ENCODE data around the gene CCR7.

Gene CCR7

GRCh38 chr17:40538019-40538935, 27.0 kb downstream of the CCR7 start:
- no peaks in the 10 kb centered on the region for H3K27me3 ChIP-seq
- no peak overlapping the region for H3K4me3 ChIP-seq
- peak overlapping the region in 9 of 11 experiments; percentile 7 to 62 (median 34); a peak in 14 of 22 replicates for H3K27ac ChIP-seq
- no peaks in the 10 kb centered on the region for H3K9me3 ChIP-seq (replicated peaks in 1 of 11)
- peaks cover 76 to 91% (median 88%) of the 10 kb centered on the region in 10 experiments for H3K4me1 ChIP-seq
- no peak for TF ChIP-seq Cebpa-rat (IDR thresholded peaks at IDR 0.05)
- H4K20me1 ChIP-seq: no peaks in the 10 kb centered on the region
- H3K36me3 ChIP-seq: no peaks in the 10 kb centered on the region
- H3K4me2 ChIP-seq: peak overlapping the region; percentile 11 to 61 (median 43); a peak in 20 of 22 replicates
- H3K9ac ChIP-seq: peak overlapping the region in 4 of 11 experiments; percentile 14 to 38 (median 26); a peak in 4 of 22 replicates

GRCh38 chr17:40536295-40537171, 28.7 kb downstream of the CCR7 start:
- Histone ChIP-seq H3K4me3 (no peak overlapping the region), H3K27me3 (no peaks in the 10 kb centered on the region), H4K20me1 (no peaks in the 10 kb centered on the region), H3K4me1 (peaks cover 72 to 91% (median 88%) of the 10 kb centered on the region in 10 experiments), H3K36me3 (no peaks in the 10 kb centered on the region), H3K27ac (peak overlapping the region in 5 of 11 experiments; percentile 17 to 62 (median 25); a peak in 6 of 22 replicates), H3K4me2 (peak overlapping the region; percentile 28 to 71 (median 58); a peak in 21 of 22 replicates), H3K9me3 (replicated peaks in 1 of 11) (no peaks in the 10 kb centered on the region), H3K9ac (peak overlapping the region in 4 of 11 experiments; percentile 11 to 32 (median 28); a peak in 5 of 22 replicates)
- TF ChIP-seq Cebpa-rat (IDR thresholded peaks at IDR 0.05): no peak

GRCh38 chr17:40535924-40536294, 29.4 kb downstream of the CCR7 start:
- TF ChIP-seq Cebpa-rat (IDR thresholded peaks at IDR 0.05): no peak

GRCh38 chr17:40535438-40535837, 29.8 kb downstream of the CCR7 start:
- H3K27ac ChIP-seq: no peak overlapping the region

More at GRCh38 chr17:40535924-40536294, 29.4 kb downstream of the CCR7 start:
- Histone ChIP-seq H3K4me3 (no peak overlapping the region), H3K4me2 (peak overlapping the region in 9 of 11 experiments; percentile 28 to 71 (median 58); a peak in 12 of 22 replicates), H3K27me3 (no peaks in the 10 kb centered on the region), H3K9ac (peak overlapping the region in 4 of 11 experiments; percentile 1 to 32 (median 20); a peak in 4 of 22 replicates), H3K36me3 (no peaks in the 10 kb centered on the region), H3K9me3 (replicated peaks in 1 of 11) (no peaks in the 10 kb centered on the region), H4K20me1 (no peaks in the 10 kb centered on the region), H3K4me1 (peaks cover 66 to 90% (median 87%) of the 10 kb centered on the region in 10 experiments), H3K27ac (peak overlapping the region in 5 of 11 experiments; percentile 0 to 62 (median 25); a peak in 3 of 22 replicates)

GRCh38 chr17:40534371-40535189, 30.7 kb downstream of the CCR7 start:
- H3K27ac ChIP-seq: peak overlapping the region in 10 of 11 experiments; percentile 0 to 71 (median 45); a peak in 15 of 22 replicates
- no peaks in the 10 kb centered on the region for H3K9me3 ChIP-seq (replicated peaks in 1 of 11)
- no peaks in the 10 kb centered on the region for H3K36me3 ChIP-seq
- H3K4me1 ChIP-seq: peaks cover 59 to 85% (median 82%) of the 10 kb centered on the region in 10 experiments
- H3K4me3 ChIP-seq: no peak overlapping the region
- H3K27me3 ChIP-seq: no peaks in the 10 kb centered on the region
- H3K4me2 ChIP-seq: peak overlapping the region in 10 of 11 experiments; percentile 34 to 81 (median 52); a peak in 17 of 22 replicates
- no peaks in the 10 kb centered on the region for H4K20me1 ChIP-seq
- H3K9ac ChIP-seq: peak overlapping the region in 6 of 11 experiments; percentile 0 to 45 (median 38); a peak in 8 of 22 replicates
- TF ChIP-seq Cebpa-rat (IDR thresholded peaks at IDR 0.05): no peak

More at GRCh38 chr17:40535438-40535837, 29.8 kb downstream of the CCR7 start:
- Histone ChIP-seq H4K20me1 (no peaks in the 10 kb centered on the region), H3K4me2 (peak overlapping the region in 2 of 11 experiments; percentile 60 to 65; a peak in 4 of 22 replicates), H3K9me3 (replicated peaks in 1 of 11) (no peaks in the 10 kb centered on the region), H3K4me1 (peaks cover 61 to 90% (median 87%) of the 10 kb centered on the region in 10 experiments), H3K36me3 (no peaks in the 10 kb centered on the region), H3K9ac (peak overlapping the region in 1 of 11 experiments; percentile 1; a peak in 1 of 22 replicates), H3K4me3 (no peak overlapping the region), H3K27me3 (no peaks in the 10 kb centered on the region)
- TF ChIP-seq Cebpa-rat (IDR thresholded peaks at IDR 0.05): no peak

GRCh38 chr17:40533896-40534295, 31.4 kb downstream of the CCR7 start:
- H3K4me1 ChIP-seq: peaks cover 59 to 79% (median 75%) of the 10 kb centered on the region in 10 experiments
- no peaks in the 10 kb centered on the region for H3K9me3 ChIP-seq (replicated peaks in 1 of 11)
- no peaks in the 10 kb centered on the region for H3K36me3 ChIP-seq
- no peak for TF ChIP-seq Cebpa-rat (IDR thresholded peaks at IDR 0.05)
- H4K20me1 ChIP-seq: no peaks in the 10 kb centered on the region
- no peaks in the 10 kb centered on the region for H3K27me3 ChIP-seq
- peak overlapping the region; percentile 34 to 81 (median 53) for H3K4me2 ChIP-seq
- H3K4me3 ChIP-seq: no peak overlapping the region
- peak overlapping the region in 8 of 11 experiments; percentile 0 to 45 (median 34); a peak in 9 of 22 replicates for H3K9ac ChIP-seq
- peak overlapping the region; percentile 0 to 71 (median 46); a peak in 18 of 22 replicates for H3K27ac ChIP-seq

- Histone ChIP-seq H3K4me3 (no peak overlapping the region), H3K36me3 (no peaks in the 10 kb centered on the region), H3K27ac (peak overlapping the region in 5 of 11 experiments; percentile 2 to 48 (median 31); a peak in 5 of 22 replicates), H3K27me3 (no peaks in the 10 kb centered on the region), H3K9me3 (replicated peaks in 1 of 11) (no peaks in the 10 kb centered on the region), H3K9ac (peak overlapping the region in 3 of 11 experiments; percentile 5 to 47 (median 23); a peak in 5 of 22 replicates), H3K4me2 (peak overlapping the region; percentile 34 to 81 (median 53); a peak in 21 of 22 replicates), H3K4me1 (peaks cover 48 to 67% (median 63%) of the 10 kb centered on the region in 10 experiments), H4K20me1 (no peaks in the 10 kb centered on the region)
- no peak for TF ChIP-seq Cebpa-rat (IDR thresholded peaks at IDR 0.05)
These were observed 32.6 kb downstream of the CCR7 start for GRCh38 chr17:40532520-40533253.

All from BLaER1 treated with 17β-estradiol and CSF1 and Interleukin-3, amounts not matched to agents 10 nM and 100 nM (cell line).